Measurements from ENCODE around the gene MGST2. TPM values are rescaled to one million over a fixed set of nuclear protein-coding genes. Genes with fewer than 3 reads are reported as not detected.

MGST2 gene
- total RNA-seq, 1 experiment from 2014 or later = 55.8 TPM

DNA sequence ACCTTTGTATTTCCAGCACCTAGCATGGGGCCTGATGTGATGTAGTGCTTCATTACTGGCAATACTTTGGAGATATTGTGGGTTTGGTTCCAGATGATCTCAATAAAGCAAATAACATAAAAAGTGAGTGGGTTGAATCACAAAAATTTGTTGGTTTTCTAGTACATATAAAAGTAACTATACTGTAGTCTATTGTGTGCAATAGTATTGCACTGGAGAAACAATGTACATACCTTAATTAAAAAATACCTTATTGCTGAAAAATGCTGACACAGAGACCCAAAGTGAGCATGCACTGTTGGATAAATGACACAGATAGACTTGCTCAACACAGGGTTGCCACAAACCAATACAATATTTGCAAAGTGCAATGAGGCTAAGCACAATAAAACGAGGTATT, 17.7 kb upstream of the MGST2 start:
- H3K4me3 ChIP-seq (ENCODE audit: low read length) = no peak overlapping the region
- no peaks in the 10 kb centered on the region for H3K36me3 ChIP-seq (ENCODE audit: insufficient read depth, low read length)
- H3K4me1 ChIP-seq (ENCODE audit: low read length) = peaks cover 12% of the 10 kb centered on the region
- H2AFZ ChIP-seq (ENCODE audit: low read length) = no peak overlapping the region
- DNase-seq = no peak
- H3K9ac ChIP-seq (ENCODE audit: low read length) = no peak overlapping the region
- no peaks in the 10 kb centered on the region for H3K9me3 ChIP-seq (ENCODE audit: low read length)
- H3K4me2 ChIP-seq (ENCODE audit: low read depth, low read length, poor library complexity, severe bottlenecking) = no peak overlapping the region
- H3K9me2 ChIP-seq (replicated peaks; ENCODE audit: insufficient read depth, low read length) = no peaks in the 10 kb centered on the region
- no peaks in the 10 kb centered on the region for H3K79me2 ChIP-seq (ENCODE audit: low read length)
- H3K27me3 ChIP-seq (ENCODE audit: low read length) = no peaks in the 10 kb centered on the region
- no peak overlapping the region for H3K27ac ChIP-seq (ENCODE audit: low read length)
- H4K20me1 ChIP-seq (ENCODE audit: insufficient read depth, low read depth, low read length) = no peaks in the 10 kb centered on the region

DNA sequence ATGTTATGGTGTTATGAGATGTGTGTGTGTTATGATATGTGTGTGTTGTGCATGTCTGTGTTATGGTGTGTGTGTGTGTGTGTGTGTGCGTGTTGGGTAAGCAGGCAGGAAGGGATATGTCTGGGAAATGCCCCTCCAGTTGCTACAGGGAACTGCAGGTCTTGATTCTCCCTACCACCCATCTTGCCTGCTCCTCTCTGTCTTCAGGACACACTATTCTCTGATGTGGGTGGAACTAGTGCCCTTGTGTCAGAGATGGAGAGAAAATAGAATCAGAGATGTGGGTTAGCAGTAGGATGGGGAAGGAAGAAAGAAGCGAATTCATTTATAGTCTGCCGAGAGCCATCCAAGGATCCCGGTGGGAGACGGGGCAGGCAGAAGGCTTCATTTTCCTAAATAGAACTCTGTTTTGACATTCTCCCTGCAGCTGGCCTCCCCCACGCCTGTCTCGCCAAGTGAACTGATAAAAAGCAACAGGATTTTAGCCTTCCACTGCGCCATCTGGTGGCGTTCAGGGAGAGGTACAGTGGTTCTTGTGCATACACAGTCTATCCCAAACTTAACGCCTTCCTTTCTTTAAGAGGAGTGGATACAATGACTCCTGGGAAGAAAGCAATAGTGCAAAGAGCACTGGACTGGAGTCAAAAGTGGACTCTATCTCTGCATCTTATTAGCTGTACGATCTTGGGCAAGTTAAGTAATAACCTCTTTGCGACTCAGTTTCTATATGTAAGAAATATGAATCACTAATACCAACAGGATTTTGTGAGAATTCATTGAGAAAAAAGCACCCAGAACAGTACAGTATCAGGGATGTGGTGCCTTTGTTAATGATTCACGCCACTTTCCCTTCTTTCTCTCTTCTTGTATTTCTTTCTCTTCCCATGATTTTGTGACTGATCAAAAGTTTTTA, 14.1 kb upstream of the MGST2 start:
- Histone ChIP-seq H4K20me1 (ENCODE audit: insufficient read depth, low read depth, low read length) (no peaks in the 10 kb centered on the region), H3K9me3 (ENCODE audit: low read length) (no peaks in the 10 kb centered on the region), H3K27ac (ENCODE audit: low read length) (no peak overlapping the region), H2AFZ (ENCODE audit: low read length) (no peak overlapping the region), H3K4me2 (ENCODE audit: low read depth, low read length, poor library complexity, severe bottlenecking) (peak overlapping the region; percentile 33), H3K9me2 (replicated peaks; ENCODE audit: insufficient read depth, low read length) (no peaks in the 10 kb centered on the region), H3K79me2 (ENCODE audit: low read length) (no peaks in the 10 kb centered on the region), H3K4me3 (ENCODE audit: low read length) (no peak overlapping the region; the same call in 1 of the 2 replicates), H3K9ac (ENCODE audit: low read length) (peak overlapping the region; percentile 34), H3K27me3 (ENCODE audit: low read length) (no peaks in the 10 kb centered on the region), H3K36me3 (ENCODE audit: insufficient read depth, low read length) (no peaks in the 10 kb centered on the region), H3K4me1 (ENCODE audit: low read length) (peaks cover 9% of the 10 kb centered on the region)
- peak; percentile 86 for DNase-seq

DNA sequence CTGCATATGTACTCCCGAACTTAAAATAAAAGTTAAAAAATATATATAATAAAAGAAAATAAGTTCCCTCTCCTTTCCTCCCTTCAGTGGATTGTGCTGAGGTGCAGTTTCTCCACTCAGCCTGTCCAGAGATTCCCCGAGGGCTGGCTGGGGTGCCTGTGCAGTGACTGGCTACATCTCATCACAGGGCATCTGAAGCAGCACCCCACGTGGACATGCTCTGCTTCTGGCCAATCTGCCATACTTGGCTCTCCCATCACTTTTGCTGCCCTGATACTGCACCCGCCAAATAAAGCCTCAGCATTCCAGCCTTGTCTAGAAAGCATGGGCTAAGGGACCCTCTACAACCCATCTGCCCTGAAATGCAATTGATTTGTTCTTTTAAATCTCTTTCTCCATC, 11.1 kb upstream of the MGST2 start:
- Histone ChIP-seq H3K27me3 (ENCODE audit: low read length) (no peaks in the 10 kb centered on the region), H3K27ac (ENCODE audit: low read length) (no peak overlapping the region), H3K4me1 (ENCODE audit: low read length) (peaks cover 21% of the 10 kb centered on the region), H3K9ac (ENCODE audit: low read length) (no peak overlapping the region), H3K9me2 (replicated peaks; ENCODE audit: insufficient read depth, low read length) (no peaks in the 10 kb centered on the region), H3K4me2 (ENCODE audit: low read depth, low read length, poor library complexity, severe bottlenecking) (no peak overlapping the region), H3K36me3 (ENCODE audit: insufficient read depth, low read length) (no peaks in the 10 kb centered on the region), H3K4me3 (ENCODE audit: low read length) (no peak overlapping the region), H3K79me2 (ENCODE audit: low read length) (no peaks in the 10 kb centered on the region), H3K9me3 (ENCODE audit: low read length) (no peaks in the 10 kb centered on the region), H4K20me1 (ENCODE audit: insufficient read depth, low read depth, low read length) (no peaks in the 10 kb centered on the region), H2AFZ (ENCODE audit: low read length) (no peak overlapping the region)
- no peak for DNase-seq

GRCh38 chr4:139655116-139655515, 10.5 kb upstream of the MGST2 start:
- H4K20me1 ChIP-seq (ENCODE audit: insufficient read depth, low read depth, low read length) = no peaks in the 10 kb centered on the region
- DNase-seq = peak; percentile 80
- H3K36me3 ChIP-seq (ENCODE audit: insufficient read depth, low read length) = no peaks in the 10 kb centered on the region
- no peak overlapping the region for H2AFZ ChIP-seq (ENCODE audit: low read length)
- H3K4me2 ChIP-seq (ENCODE audit: low read depth, low read length, poor library complexity, severe bottlenecking) = no peak overlapping the region
- H3K79me2 ChIP-seq (ENCODE audit: low read length) = no peaks in the 10 kb centered on the region
- H3K27me3 ChIP-seq (ENCODE audit: low read length) = no peaks in the 10 kb centered on the region
- no peaks in the 10 kb centered on the region for H3K9me3 ChIP-seq (ENCODE audit: low read length)
- H3K9ac ChIP-seq (ENCODE audit: low read length) = no peak overlapping the region
- peaks cover 22% of the 10 kb centered on the region for H3K4me1 ChIP-seq (ENCODE audit: low read length)
- no peak overlapping the region for H3K4me3 ChIP-seq (ENCODE audit: low read length)
- H3K27ac ChIP-seq (ENCODE audit: low read length) = no peak overlapping the region
- no peaks in the 10 kb centered on the region for H3K9me2 ChIP-seq (replicated peaks; ENCODE audit: insufficient read depth, low read length)

DNA sequence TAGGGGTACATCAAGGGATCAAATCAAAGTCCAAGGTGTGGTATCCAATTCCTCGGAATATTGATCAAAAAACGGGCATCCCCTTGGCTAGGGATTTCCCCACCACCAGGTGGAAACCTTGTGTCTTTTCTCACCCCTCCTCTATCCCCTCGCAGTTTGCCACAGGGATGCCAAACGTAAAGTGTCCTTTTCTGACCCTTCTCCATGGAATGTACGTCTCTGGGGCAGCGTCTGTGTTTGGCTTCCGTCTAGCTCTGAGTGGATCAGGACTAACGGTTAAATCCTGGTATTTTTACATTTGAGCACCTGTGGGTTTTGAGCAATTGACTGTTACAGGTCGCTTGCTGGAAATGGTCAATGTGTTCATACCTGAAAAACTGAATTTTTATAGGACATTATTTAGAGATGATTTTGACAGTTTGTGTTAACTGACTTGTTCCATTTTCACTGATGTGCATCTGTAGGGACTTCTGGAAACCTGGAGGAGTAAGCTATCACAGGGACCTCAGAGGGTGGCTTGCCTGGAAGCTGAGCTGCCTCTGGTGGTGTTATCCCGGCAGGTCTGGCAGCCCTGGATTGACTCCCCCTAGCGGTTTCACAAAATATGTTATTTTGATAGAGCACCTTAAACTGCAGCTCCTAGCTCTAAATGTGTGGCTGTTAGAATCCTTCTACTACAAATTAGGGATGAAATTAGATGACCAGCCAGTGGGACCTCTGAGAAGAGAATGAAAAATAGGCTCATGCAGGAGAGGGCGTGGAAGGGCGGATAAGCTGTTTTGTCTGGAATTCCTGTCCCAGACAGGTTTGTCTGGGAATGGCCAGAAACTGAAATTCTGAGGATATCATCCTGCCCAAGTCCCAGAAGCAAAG, 8.8 kb upstream of the MGST2 start:
- Histone ChIP-seq H2AFZ (ENCODE audit: low read length) (peak overlapping the region; percentile 50; the same call in 1 of the 2 replicates), H3K4me1 (ENCODE audit: low read length) (peaks cover 21% of the 10 kb centered on the region), H3K27me3 (ENCODE audit: low read length) (no peaks in the 10 kb centered on the region), H4K20me1 (ENCODE audit: insufficient read depth, low read depth, low read length) (no peaks in the 10 kb centered on the region), H3K9me2 (replicated peaks; ENCODE audit: insufficient read depth, low read length) (no peaks in the 10 kb centered on the region), H3K9me3 (ENCODE audit: low read length) (no peaks in the 10 kb centered on the region), H3K79me2 (ENCODE audit: low read length) (no peaks in the 10 kb centered on the region), H3K27ac (ENCODE audit: low read length) (no peak overlapping the region), H3K4me3 (ENCODE audit: low read length) (no peak overlapping the region), H3K9ac (ENCODE audit: low read length) (peak overlapping the region; percentile 17; the same call in 1 of the 2 replicates), H3K4me2 (ENCODE audit: low read depth, low read length, poor library complexity, severe bottlenecking) (peak overlapping the region; percentile 43), H3K36me3 (ENCODE audit: insufficient read depth, low read length) (no peaks in the 10 kb centered on the region)
- peak; percentile 91 for DNase-seq

DNA sequence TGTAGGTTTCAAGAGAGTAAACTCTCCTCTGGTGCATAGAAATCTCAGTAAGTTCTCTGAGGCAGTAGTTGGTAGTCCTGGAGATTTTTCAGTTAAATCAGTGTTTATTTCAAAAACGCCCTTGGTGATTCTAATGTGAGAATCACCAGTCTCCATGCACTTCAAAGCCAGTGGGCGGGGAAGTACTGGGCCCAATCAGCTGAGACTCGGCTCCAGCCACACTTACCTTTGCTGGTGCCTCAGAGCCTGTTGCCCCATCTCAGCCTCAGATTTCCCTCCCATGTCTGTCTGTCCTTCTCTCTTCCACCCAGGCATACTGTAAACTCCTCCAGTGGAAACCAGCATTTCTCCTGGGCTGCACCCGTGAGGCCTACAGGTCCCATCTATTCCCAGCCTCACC, 7.4 kb upstream of the MGST2 start:
- Histone ChIP-seq H3K27me3 (ENCODE audit: low read length) (no peaks in the 10 kb centered on the region), H3K79me2 (ENCODE audit: low read length) (no peaks in the 10 kb centered on the region), H3K9ac (ENCODE audit: low read length) (no peak overlapping the region), H3K9me3 (ENCODE audit: low read length) (no peaks in the 10 kb centered on the region), H3K4me2 (ENCODE audit: low read depth, low read length, poor library complexity, severe bottlenecking) (no peak overlapping the region), H3K9me2 (replicated peaks; ENCODE audit: insufficient read depth, low read length) (no peaks in the 10 kb centered on the region), H3K36me3 (ENCODE audit: insufficient read depth, low read length) (no peaks in the 10 kb centered on the region), H3K27ac (ENCODE audit: low read length) (no peak overlapping the region), H3K4me1 (ENCODE audit: low read length) (peaks cover 21% of the 10 kb centered on the region), H2AFZ (ENCODE audit: low read length) (no peak overlapping the region), H4K20me1 (ENCODE audit: insufficient read depth, low read depth, low read length) (no peaks in the 10 kb centered on the region), H3K4me3 (ENCODE audit: low read length) (no peak overlapping the region)
- DNase-seq = no peak

DNA sequence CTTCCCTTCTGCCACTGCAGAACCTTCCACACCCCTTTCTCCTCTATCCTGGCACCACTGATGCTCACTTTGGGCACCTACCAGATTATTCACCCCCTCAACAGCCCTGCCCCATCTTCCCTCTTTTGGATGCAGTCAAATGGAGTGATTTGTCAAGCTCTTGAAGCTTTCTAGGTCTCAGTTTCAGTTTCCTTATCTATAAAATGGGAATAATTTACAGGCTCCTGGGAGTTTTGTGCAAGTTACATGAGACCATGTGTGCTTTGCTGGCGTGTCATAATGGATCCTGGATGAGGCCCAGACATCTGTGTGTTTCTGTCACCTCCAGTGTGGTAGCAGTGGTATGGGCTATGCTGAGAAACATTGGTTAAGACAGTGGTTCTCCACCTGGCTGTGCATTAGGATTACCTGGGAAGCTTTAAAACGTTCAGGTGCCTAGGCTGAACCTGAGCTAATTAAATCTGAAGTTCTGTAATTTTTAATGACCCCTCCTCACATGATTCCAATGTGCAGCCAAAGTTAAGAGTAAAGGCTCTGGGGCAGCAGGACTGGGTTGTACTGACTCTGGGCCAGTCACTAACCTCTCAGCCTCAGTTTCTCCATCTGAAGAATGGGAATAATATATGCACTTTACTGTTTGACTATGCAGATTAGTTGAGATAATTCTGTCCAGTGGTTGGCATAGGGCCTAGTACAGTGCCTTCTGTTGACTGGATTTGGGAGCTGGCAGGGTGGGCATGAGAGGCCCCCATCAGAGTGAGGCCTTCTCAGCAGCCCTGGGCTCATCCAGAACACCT, 6.8 kb upstream of the MGST2 start:
- no peaks in the 10 kb centered on the region for H3K9me2 ChIP-seq (replicated peaks; ENCODE audit: insufficient read depth, low read length)
- no peak overlapping the region for H3K9ac ChIP-seq (ENCODE audit: low read length)
- no peak overlapping the region for H3K27ac ChIP-seq (ENCODE audit: low read length)
- peaks cover 21% of the 10 kb centered on the region for H3K4me1 ChIP-seq (ENCODE audit: low read length)
- no peak overlapping the region for H3K4me2 ChIP-seq (ENCODE audit: low read depth, low read length, poor library complexity, severe bottlenecking)
- no peaks in the 10 kb centered on the region for H3K27me3 ChIP-seq (ENCODE audit: low read length)
- H3K36me3 ChIP-seq (ENCODE audit: insufficient read depth, low read length) = no peaks in the 10 kb centered on the region
- H3K4me3 ChIP-seq (ENCODE audit: low read length) = no peak overlapping the region
- H4K20me1 ChIP-seq (ENCODE audit: insufficient read depth, low read depth, low read length) = no peaks in the 10 kb centered on the region
- no peak for DNase-seq
- H3K9me3 ChIP-seq (ENCODE audit: low read length) = no peaks in the 10 kb centered on the region
- H3K79me2 ChIP-seq (ENCODE audit: low read length) = no peaks in the 10 kb centered on the region
- no peak overlapping the region for H2AFZ ChIP-seq (ENCODE audit: low read length)

Measured in Karpas-422 (cell line).